ENCODE data around the gene L3MBTL2.

DNA sequence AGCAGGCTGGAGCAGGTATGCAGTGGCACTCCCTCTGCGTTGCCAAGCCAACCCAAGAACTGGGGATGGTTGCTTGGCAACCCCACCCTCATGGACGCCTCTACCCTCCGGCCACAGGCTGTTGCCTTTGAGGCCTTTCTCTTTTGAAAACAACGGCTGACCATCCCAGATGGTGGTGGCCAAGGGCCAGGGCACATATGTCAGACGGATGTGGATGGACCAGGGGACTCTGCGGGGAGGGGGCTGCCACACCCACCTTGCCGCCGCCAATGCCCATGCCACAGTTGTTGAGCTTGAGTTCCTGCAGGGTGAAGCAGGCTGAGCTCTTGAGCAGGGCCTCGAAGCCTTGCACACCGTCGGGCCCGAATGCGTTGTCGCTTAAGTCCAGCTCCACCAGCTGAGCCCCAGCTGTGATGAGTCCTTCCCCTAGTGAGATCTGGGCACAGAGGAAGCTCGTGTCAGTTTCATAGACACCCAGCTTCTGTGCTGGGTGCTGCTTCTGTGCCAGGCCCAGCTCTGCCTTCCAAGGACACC lies 59.4 kb downstream of the L3MBTL2 start:
- no peak for TF ChIP-seq POLR2AphosphoS5 (IDR thresholded peaks at IDR 0.05; ENCODE audit: low read depth, low read length)
- no peak for TF ChIP-seq POLR2A (IDR thresholded peaks at IDR 0.05; ENCODE audit: borderline replicate concordance, extremely low read depth, insufficient read depth, insufficient read length)
- no peak for TF ChIP-seq TCF7L2 (IDR thresholded peaks at IDR 0.05; ENCODE audit: borderline replicate concordance, extremely low read depth, insufficient read depth, insufficient read length)
- no peak for TF ChIP-seq ZNF274 (IDR thresholded peaks at IDR 0.05; ENCODE audit: low read depth, low read length)
- no peak for TF ChIP-seq CTCF (IDR thresholded peaks at IDR 0.05 in 2 of 3, conservative IDR thresholded peaks at IDR 0.05 in 1 of 3; ENCODE audit: borderline replicate concordance in 1 of 3, insufficient read depth in 1 of 3, low read depth in 2 of 3, low read length in 2 of 3)
- TF ChIP-seq SIN3A (IDR thresholded peaks at IDR 0.05; ENCODE audit: low read depth), result no peak

Data from HCT116 (cell line).